Measurements from ENCODE around the gene EDN1.

GRCh38 chr6:12278915-12279314, 11.2 kb upstream of the EDN1 start:
- TF ChIP-seq EEA1 (CRISPR knock-in tag; IDR thresholded peaks at IDR 0.05; ENCODE audit: borderline replicate concordance), result no peak
- no peak for TF ChIP-seq KDM1A (CRISPR knock-in tag; IDR thresholded peaks at IDR 0.05)
- no peak for TF ChIP-seq CTCF (CRISPR knock-in tag; IDR thresholded peaks at IDR 0.05)
- TF ChIP-seq, protein P1, sequence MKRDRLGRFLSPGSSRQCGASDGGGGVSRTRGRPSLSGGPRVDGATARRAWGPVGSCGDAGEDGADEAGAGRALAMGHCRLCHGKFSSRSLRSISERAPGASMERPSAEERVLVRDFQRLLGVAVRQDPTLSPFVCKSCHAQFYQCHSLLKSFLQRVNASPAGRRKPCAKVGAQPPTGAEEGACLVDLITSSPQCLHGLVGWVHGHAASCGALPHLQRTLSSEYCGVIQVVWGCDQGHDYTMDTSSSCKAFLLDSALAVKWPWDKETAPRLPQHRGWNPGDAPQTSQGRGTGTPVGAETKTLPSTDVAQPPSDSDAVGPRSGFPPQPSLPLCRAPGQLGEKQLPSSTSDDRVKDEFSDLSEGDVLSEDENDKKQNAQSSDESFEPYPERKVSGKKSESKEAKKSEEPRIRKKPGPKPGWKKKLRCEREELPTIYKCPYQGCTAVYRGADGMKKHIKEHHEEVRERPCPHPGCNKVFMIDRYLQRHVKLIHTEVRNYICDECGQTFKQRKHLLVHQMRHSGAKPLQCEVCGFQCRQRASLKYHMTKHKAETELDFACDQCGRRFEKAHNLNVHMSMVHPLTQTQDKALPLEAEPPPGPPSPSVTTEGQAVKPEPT (CRISPR knock-in tag; IDR thresholded peaks at IDR 0.05; ENCODE audit: low read depth), result no peak
- TF ChIP-seq, protein P2, sequence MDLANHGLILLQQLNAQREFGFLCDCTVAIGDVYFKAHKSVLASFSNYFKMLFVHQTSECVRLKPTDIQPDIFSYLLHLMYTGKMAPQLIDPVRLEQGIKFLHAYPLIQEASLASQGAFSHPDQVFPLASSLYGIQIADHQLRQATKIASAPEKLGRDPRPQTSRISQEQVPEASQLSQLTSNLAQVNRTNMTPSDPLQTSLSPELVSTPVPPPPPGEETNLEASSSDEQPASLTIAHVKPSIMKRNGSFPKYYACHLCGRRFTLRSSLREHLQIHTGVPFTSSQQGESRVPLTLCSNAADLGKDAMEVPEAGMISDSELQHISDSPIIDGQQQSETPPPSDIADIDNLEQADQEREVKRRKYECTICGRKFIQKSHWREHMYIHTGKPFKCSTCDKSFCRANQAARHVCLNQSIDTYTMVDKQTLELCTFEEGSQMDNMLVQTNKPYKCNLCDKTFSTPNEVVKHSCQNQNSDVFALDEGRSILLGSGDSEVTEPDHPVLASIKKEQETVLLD (CRISPR knock-in tag; IDR thresholded peaks at IDR 0.05; ENCODE audit: low read depth), result no peak
